Transverse colon (tissue), 4 donors: Measurements from ENCODE around the gene ING4. TPM values are rescaled to one million over a fixed set of nuclear protein-coding genes. Genes with fewer than 3 reads are reported as not detected.

Experiments
- DNase-seq: peaks from one replicate; pipeline ENCODE4 v3.0.0-alpha.2; 2019
- H3K27ac ChIP-seq, 4 donors: fragments of 200-600 bp; sonication (generic); 2 replicates each; pipeline ENCODE4 v1.5.1; 2016 to 2018; ENCODE audit warnings: inconsistent platforms in 4 of 4
- H3K27me3 ChIP-seq: fragments of 200-600 bp; sonication (generic); 2 replicates; pipeline ENCODE4 v1.5.1; 2017; ENCODE audit warnings: inconsistent platforms
- H3K36me3 ChIP-seq, 4 donors: fragments of 200-600 bp; sonication (generic); 2 replicates each; pipeline ENCODE4 v1.5.1; 2017 to 2019; ENCODE audit warnings: inconsistent platforms in 4 of 4
- H3K4me1 ChIP-seq, 4 donors: fragments of 200-600 bp; sonication (generic); 2 replicates each; pipeline ENCODE4 v1.5.1; 2017 to 2020; ENCODE audit warnings: inconsistent platforms in 4 of 4
- H3K4me3 ChIP-seq, 4 donors: fragments of 200-600 bp; sonication (generic); 1 replicate in 1 of 4; 2 replicates in 3 of 4; pipeline versions ENCODE4 v1.5.1 to v1.6.1; 2017 to 2019; ENCODE audit warnings: inconsistent platforms in 4 of 4
- H3K9me3 ChIP-seq, 2 donors: fragments of 200-600 bp; sonication (generic); 2 replicates each; pipeline ENCODE4 v1.5.1; 2017 to 2019; ENCODE audit warnings: inconsistent platforms in 2 of 2
- EP300 ChIP-seq: sonication (generic); formaldehyde crosslinking; IDR thresholded peaks from one replicate; pipeline ENCODE4 v1.6.1; 2017; ENCODE audit warnings: antibody characterized with exemption, low read depth
- POLR2A ChIP-seq: fragments of 450-650 bp; IDR thresholded peaks from one replicate; pipeline ENCODE4 v1.6.1; 2016; ENCODE audit warnings: antibody characterized with exemption, mild to moderate bottlenecking, moderate library complexity
- POLR2AphosphoS5 ChIP-seq, 3 donors: sonication (generic); formaldehyde crosslinking; IDR thresholded peaks; one replicate each; pipeline ENCODE4 v1.6.1; 2016; ENCODE audit warnings: antibody characterized with exemption in 3 of 3
- WGBS, 2 donors: methylation state at CpG; one replicate each; pipeline ENCODE4 v1.1.5; 2018; ENCODE audit warnings: low coverage in 1 of 2; 5-methylcytosine and 5-hydroxymethylcytosine counted together
- in situ Hi-C, 4 donors: fragments of 200-750 bp; cut with MboI; loops; one replicate each; pipeline versions ENCODE4 v1.15.0 to v1.15.1; 2017; ENCODE audit warnings: low sequenced_read_pairs in 3 of 4, low pct_ligation_motif_present in 1 of 4, low pct_unique_long_range_greater_than_20kb in 1 of 4
- intact Hi-C: fragments of 100-400 bp; cut with DNase I; formaldehyde crosslinking; loops from one replicate; pipeline ENCODE4 v1.15.1; 2023; ENCODE audit warnings: low total_unique reads
- total RNA-seq, 4 donors: library from RNA; depleted of rRNA; stranded (reverse); fragments of >200 nt; gene quantifications; one replicate each; pipeline ENCODE4 v1.1.0, GENCODE V29; 2016
- TF ChIP-seq, protein P1 (sequence below), 5 experiments: fragments of 200-600 bp in 3 of 5; fragments of 450-650 bp in 2 of 5; sonication (generic) in 3 of 5; IDR thresholded peaks; 1 replicate in 2 of 5; 2 replicates in 3 of 5; pipeline ENCODE4 v1.5.1; 2016 to 2017; ENCODE audit warnings: antibody characterized with exemption in 5 of 5, inconsistent platforms in 3 of 5, mild to moderate bottlenecking in 2 of 5, moderate library complexity in 1 of 5

ING4 gene
- total RNA-seq, 4 donors from 2014 or later: 41.8 to 165 (median 56.6) TPM

DNA sequence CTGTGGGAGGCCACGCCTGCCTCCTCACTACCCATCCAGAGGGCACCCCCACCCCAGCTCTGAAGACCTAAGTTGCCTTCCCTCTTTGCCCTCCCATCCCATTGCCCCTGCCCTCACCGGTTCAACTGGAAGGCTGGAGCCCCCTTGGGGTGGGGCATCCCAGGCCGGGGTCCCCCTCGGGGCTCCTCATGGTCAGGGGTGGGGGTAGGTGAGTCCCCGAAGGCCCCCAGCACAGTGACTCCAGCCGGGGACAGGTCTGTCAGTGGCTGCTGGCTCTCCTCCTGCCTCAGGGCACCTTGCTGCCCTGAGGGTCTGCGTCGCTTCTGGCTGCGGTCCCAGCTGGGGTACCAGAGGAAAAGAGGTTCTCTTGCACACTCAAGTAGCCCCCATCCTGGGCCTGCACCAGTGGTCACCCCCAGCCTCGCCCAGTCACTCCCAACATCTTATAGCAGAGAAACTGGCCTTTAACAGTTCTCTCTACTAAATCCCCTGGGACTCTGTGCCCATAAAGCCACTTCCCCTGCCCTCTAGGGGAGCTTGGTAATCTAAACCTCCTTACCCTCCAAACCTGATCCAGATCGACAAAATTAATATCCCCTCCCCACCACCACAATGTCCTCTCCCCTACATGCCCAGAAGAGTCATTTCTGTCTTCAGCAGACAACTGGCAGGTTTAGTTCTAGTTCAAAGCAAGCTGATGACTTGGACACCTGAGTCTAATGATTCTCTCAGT is 32.6 kb upstream of the ING4 start:
- TF ChIP-seq, protein P1, sequence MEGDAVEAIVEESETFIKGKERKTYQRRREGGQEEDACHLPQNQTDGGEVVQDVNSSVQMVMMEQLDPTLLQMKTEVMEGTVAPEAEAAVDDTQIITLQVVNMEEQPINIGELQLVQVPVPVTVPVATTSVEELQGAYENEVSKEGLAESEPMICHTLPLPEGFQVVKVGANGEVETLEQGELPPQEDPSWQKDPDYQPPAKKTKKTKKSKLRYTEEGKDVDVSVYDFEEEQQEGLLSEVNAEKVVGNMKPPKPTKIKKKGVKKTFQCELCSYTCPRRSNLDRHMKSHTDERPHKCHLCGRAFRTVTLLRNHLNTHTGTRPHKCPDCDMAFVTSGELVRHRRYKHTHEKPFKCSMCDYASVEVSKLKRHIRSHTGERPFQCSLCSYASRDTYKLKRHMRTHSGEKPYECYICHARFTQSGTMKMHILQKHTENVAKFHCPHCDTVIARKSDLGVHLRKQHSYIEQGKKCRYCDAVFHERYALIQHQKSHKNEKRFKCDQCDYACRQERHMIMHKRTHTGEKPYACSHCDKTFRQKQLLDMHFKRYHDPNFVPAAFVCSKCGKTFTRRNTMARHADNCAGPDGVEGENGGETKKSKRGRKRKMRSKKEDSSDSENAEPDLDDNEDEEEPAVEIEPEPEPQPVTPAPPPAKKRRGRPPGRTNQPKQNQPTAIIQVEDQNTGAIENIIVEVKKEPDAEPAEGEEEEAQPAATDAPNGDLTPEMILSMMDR (IDR thresholded peaks at IDR 0.05): no peak
- TF ChIP-seq EP300: no peak
- no peak for TF ChIP-seq POLR2AphosphoS5 (IDR thresholded peaks at IDR 0.05)
- no peak for TF ChIP-seq POLR2A
- DNase-seq: no peak
- Histone ChIP-seq H3K9me3 (no peaks in the 10 kb centered on the region), H3K4me1 (peaks cover 9 to 14% (median 12%) of the 10 kb centered on the region in 4 donors), H3K36me3 (no peaks in the 10 kb centered on the region), H3K27me3 (peaks cover 30% of the 10 kb centered on the region), H3K4me3 (no peak overlapping the region), H3K27ac (no peak overlapping the region)
- in situ Hi-C loops: no loop called here
- 40 to 68% methylated on average over 1 to 9 of the region's 11 CpGs for WGBS, 2 donors
- intact Hi-C loops: no loop called here

GRCh38 chr12:6694701-6695100 is 31.8 kb upstream of the ING4 start:
- H3K27me3 ChIP-seq: peaks cover 22% of the 10 kb centered on the region

GRCh38 chr12:6693832-6694355 is 31.0 kb upstream of the ING4 start:
- no peak overlapping the region for H3K4me3 ChIP-seq
- intact Hi-C loops: no loop called here
- H3K27me3 ChIP-seq: peaks cover 14% of the 10 kb centered on the region
- no peak for DNase-seq
- 40 to 74% methylated on average over 1 to 4 of the region's 4 CpGs for WGBS, 2 donors
- TF ChIP-seq POLR2AphosphoS5 (IDR thresholded peaks at IDR 0.05) (no peak), EP300 (no peak), POLR2A (no peak)
- TF ChIP-seq, protein P1 (IDR thresholded peaks at IDR 0.05): no peak
- H3K9me3 ChIP-seq: no peaks in the 10 kb centered on the region
- in situ Hi-C loops: no loop called here
- H3K27ac ChIP-seq: no peak overlapping the region
- H3K36me3 ChIP-seq: no peaks in the 10 kb centered on the region
- H3K4me1 ChIP-seq: peaks cover 4 to 13% (median 9%) of the 10 kb centered on the region in 4 donors

More at GRCh38 chr12:6694701-6695100, 31.8 kb upstream of the ING4 start:
- intact Hi-C loops: no loop called here
- 47 to 65% methylated on average over 8 to 9 of the region's 9 CpGs for WGBS, 2 donors
- no peak for DNase-seq
- peaks cover 6 to 14% (median 11%) of the 10 kb centered on the region in 4 donors for H3K4me1 ChIP-seq
- H3K9me3 ChIP-seq: no peaks in the 10 kb centered on the region
- no peaks in the 10 kb centered on the region for H3K36me3 ChIP-seq
- in situ Hi-C loops: no loop called here
- H3K27ac ChIP-seq: no peak overlapping the region
- H3K4me3 ChIP-seq: no peak overlapping the region
- TF ChIP-seq POLR2AphosphoS5 (IDR thresholded peaks at IDR 0.05): no peak
- TF ChIP-seq POLR2A: no peak
- TF ChIP-seq EP300: no peak
- TF ChIP-seq, protein P1 (IDR thresholded peaks at IDR 0.05): no peak

- TF ChIP-seq EP300 (no peak), POLR2AphosphoS5 (IDR thresholded peaks at IDR 0.05) (no peak), POLR2A (no peak)
- TF ChIP-seq, protein P1 (IDR thresholded peaks at IDR 0.05): no peak
- intact Hi-C loops (no loop called here), in situ Hi-C loops (no loop called here)
- DNase-seq: no peak
- WGBS, 2 donors: 52% methylated on average over 2 of the region's 2 CpGs; no CpG with 5 or more reads in 1 of the 2 donors
- no peak overlapping the region for H3K4me3 ChIP-seq
- peaks cover 10 to 19% (median 15%) of the 10 kb centered on the region in 4 donors for H3K4me1 ChIP-seq
- no peaks in the 10 kb centered on the region for H3K9me3 ChIP-seq
- no peak overlapping the region for H3K27ac ChIP-seq
- no peaks in the 10 kb centered on the region for H3K36me3 ChIP-seq
- peaks cover 4% of the 10 kb centered on the region for H3K27me3 ChIP-seq
Measured at GRCh38 chr12:6692888-6693287, 30.0 kb upstream of the ING4 start.
